ENCODE data around the gene CTU2.

DNA sequence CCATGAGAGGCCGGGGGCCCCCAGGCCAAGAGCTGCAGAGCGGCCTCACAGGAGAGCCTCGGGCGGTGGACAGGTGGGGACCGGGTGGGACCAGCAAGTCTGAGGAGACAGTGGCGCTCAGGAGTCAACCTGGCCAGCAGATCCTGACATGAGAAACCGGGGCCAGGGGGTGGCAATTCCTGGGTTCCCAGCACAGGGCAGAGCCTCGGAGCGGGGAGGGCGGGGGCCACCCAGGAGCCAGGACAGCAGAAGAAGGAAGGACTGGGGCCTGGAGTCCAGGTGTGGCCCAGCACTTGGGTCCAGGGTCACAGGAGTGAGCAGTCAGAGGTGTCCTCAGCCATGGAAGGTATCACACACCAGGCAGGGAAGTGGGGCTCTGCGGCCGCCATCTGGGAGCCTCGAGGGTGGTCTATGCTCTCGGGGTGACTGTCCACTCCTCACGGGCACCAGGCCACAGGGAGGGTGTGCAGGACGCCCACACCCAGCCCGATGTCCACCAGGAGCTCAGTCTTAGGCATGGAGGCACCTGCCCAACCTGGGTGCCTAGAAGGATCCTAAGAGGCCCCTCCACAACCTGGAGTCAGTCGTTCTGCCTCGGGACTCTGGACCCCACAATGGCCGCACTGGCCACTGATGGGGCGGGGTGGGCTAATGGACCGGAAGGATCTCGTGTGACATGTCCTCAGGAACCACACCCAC is 49.6 kb downstream of the CTU2 start:
- TF ChIP-seq, protein P1, sequence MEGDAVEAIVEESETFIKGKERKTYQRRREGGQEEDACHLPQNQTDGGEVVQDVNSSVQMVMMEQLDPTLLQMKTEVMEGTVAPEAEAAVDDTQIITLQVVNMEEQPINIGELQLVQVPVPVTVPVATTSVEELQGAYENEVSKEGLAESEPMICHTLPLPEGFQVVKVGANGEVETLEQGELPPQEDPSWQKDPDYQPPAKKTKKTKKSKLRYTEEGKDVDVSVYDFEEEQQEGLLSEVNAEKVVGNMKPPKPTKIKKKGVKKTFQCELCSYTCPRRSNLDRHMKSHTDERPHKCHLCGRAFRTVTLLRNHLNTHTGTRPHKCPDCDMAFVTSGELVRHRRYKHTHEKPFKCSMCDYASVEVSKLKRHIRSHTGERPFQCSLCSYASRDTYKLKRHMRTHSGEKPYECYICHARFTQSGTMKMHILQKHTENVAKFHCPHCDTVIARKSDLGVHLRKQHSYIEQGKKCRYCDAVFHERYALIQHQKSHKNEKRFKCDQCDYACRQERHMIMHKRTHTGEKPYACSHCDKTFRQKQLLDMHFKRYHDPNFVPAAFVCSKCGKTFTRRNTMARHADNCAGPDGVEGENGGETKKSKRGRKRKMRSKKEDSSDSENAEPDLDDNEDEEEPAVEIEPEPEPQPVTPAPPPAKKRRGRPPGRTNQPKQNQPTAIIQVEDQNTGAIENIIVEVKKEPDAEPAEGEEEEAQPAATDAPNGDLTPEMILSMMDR (IDR thresholded peaks at IDR 0.05 in 8 of 11, conservative IDR thresholded peaks at IDR 0.05 in 3 of 11), result no peak
- no peak for TF ChIP-seq POLR2A (IDR thresholded peaks at IDR 0.05)

Measured in spleen (tissue), 7 donors.